HepG2 (cell line): ENCODE data around the gene PTGDS. TPM values are rescaled to one million over a fixed set of nuclear protein-coding genes. Genes with fewer than 3 reads are reported as not detected.

Source experiments
- CBX5 ChIP-seq: sonication (generic); formaldehyde crosslinking; IDR thresholded peaks from 2 replicates; pipeline ENCODE4 v1.4.0; 2020; ENCODE audit warnings: missing genetic modification reagents, borderline replicate concordance
- NAIF1 ChIP-seq: sonication (generic); formaldehyde crosslinking; IDR thresholded peaks from 2 replicates; pipeline ENCODE4 v1.5.0; 2020; ENCODE audit warnings: mild to moderate bottlenecking, missing genetic modification reagents, borderline replicate concordance
- ZMYM3 ChIP-seq: sonication (generic); formaldehyde crosslinking; IDR thresholded peaks from 2 replicates; pipeline ENCODE4 v1.5.1; 2020; ENCODE audit warnings: mild to moderate bottlenecking, missing genetic modification reagents
- ZNF205 ChIP-seq: IDR thresholded peaks from 2 replicates; pipeline ENCODE4 v1.6.1; 2018; ENCODE audit warnings: missing biosample characterization, missing genetic modification reagents
- ZNF468 ChIP-seq: sonication (generic); formaldehyde crosslinking; IDR thresholded peaks from 2 replicates; pipeline ENCODE4 v1.8.0; 2022; ENCODE audit warnings: mild to moderate bottlenecking, moderate library complexity, missing genetic modification reagents
- ZNF558 ChIP-seq: sonication (generic); formaldehyde crosslinking; IDR thresholded peaks from 2 replicates; pipeline ENCODE4 v1.9.0; 2022; ENCODE audit warnings: mild to moderate bottlenecking, missing genetic modification reagents, borderline replicate concordance
- ZNF564 ChIP-seq: sonication (generic); formaldehyde crosslinking; IDR thresholded peaks from 2 replicates; pipeline ENCODE4 v1.8.1; 2023; ENCODE audit warnings: mild to moderate bottlenecking, missing genetic modification reagents
- ZNF792 ChIP-seq: IDR thresholded peaks from 2 replicates; pipeline ENCODE4 v1.6.1; 2016
- polyA plus RNA-seq, 8 experiments: library from polyadenylated mRNA; depleted of rRNA in 3 of 8; stranded (reverse) in 7 of 8; unstranded in 1 of 8; fragments of >200 nt; fragmentation: Illumina TruSeq in 4 of 8; extraction: Trizol in 4 of 8; gene quantifications; 2 replicates each; pipeline versions ENCODE4 v1.2.1 to v1.2.3, GENCODE V29; 2011 to 2016; ENCODE audit warnings: low read depth in 4 of 8, missing spikeins in 1 of 8, mixed read lengths in 1 of 8; ENCODE audit not compliant: insufficient read depth in 1 of 8
- total RNA-seq, 5 experiments: library from RNA; depleted of rRNA; stranded (reverse); fragments of >200 nt; fragmentation: Illumina TruSeq; extraction: Trizol; gene quantifications; 2 replicates each; pipeline ENCODE4 v1.2.3, GENCODE V29; 2016; ENCODE audit warnings: low read depth in 1 of 5
- TF ChIP-seq, protein P1 (sequence below): sonication (generic); formaldehyde crosslinking; IDR thresholded peaks from 2 replicates; pipeline ENCODE4 v1.4.0; 2020; ENCODE audit warnings: missing genetic modification reagents, borderline replicate concordance
- TF ChIP-seq, protein P2 (sequence below): sonication (generic); formaldehyde crosslinking; IDR thresholded peaks from 2 replicates; pipeline ENCODE4 v1.8.1; 2022; ENCODE audit warnings: low read depth, mild to moderate bottlenecking, missing genetic modification reagents
- TF ChIP-seq, protein P3 (sequence below): sonication (generic); formaldehyde crosslinking; IDR thresholded peaks from 2 replicates; pipeline ENCODE4 v1.5.1; 2020; ENCODE audit warnings: missing genetic modification reagents, mild to moderate bottlenecking, borderline replicate concordance
- TF ChIP-seq, protein P4 (sequence below): sonication (generic); formaldehyde crosslinking; IDR thresholded peaks from 2 replicates; pipeline ENCODE4 v1.5.0; 2020; ENCODE audit warnings: missing genetic modification reagents

Gene PTGDS
- total and polyA plus RNA-seq, 2 of the 13 experiments (the other 11 are each of a cell fraction or from before 2014, with no cell fraction given): 0.33 to 0.50 TPM

DNA sequence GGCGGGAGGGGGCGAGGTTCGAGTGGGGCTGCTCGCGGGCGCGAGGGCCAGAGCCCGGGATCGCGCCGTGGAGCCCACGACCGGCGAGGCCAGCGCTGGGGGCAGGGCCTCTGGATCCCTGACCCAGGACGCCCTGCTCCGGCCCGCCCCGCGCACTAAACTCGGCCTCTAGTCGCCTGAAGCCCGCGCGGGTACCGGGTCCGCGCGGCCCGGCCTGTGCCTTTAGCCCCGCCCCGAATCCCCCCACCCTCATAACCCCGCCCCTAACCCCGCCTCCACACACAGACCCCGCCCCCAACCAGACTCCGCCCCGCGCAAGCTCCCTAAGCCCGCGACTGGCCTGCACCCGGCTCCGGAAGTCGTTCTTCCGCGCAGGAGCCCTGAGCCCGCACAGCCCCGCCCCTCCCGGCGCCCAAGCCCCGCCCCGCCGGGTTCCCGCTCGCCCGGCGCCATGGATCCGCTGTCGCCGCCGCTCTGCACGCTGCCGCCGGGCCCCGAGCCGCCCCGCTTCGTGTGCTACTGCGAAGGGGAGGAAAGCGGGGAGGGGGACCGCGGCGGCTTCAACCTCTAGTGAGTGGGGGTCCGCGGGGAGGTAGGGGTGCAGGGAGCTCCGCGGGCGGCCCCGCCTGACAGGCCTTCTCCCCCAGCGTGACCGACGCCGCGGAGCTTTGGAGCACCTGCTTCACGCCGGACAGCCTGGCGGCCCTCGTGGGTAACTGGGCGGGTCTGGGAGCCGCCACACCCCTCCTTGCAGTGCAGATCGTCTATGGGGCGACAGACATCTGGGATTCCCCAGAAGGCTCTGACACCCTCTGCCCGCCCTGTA, 14.9 kb downstream of the PTGDS start, which contains the start of gene PAXX (continued):
- TF ChIP-seq, protein P1, sequence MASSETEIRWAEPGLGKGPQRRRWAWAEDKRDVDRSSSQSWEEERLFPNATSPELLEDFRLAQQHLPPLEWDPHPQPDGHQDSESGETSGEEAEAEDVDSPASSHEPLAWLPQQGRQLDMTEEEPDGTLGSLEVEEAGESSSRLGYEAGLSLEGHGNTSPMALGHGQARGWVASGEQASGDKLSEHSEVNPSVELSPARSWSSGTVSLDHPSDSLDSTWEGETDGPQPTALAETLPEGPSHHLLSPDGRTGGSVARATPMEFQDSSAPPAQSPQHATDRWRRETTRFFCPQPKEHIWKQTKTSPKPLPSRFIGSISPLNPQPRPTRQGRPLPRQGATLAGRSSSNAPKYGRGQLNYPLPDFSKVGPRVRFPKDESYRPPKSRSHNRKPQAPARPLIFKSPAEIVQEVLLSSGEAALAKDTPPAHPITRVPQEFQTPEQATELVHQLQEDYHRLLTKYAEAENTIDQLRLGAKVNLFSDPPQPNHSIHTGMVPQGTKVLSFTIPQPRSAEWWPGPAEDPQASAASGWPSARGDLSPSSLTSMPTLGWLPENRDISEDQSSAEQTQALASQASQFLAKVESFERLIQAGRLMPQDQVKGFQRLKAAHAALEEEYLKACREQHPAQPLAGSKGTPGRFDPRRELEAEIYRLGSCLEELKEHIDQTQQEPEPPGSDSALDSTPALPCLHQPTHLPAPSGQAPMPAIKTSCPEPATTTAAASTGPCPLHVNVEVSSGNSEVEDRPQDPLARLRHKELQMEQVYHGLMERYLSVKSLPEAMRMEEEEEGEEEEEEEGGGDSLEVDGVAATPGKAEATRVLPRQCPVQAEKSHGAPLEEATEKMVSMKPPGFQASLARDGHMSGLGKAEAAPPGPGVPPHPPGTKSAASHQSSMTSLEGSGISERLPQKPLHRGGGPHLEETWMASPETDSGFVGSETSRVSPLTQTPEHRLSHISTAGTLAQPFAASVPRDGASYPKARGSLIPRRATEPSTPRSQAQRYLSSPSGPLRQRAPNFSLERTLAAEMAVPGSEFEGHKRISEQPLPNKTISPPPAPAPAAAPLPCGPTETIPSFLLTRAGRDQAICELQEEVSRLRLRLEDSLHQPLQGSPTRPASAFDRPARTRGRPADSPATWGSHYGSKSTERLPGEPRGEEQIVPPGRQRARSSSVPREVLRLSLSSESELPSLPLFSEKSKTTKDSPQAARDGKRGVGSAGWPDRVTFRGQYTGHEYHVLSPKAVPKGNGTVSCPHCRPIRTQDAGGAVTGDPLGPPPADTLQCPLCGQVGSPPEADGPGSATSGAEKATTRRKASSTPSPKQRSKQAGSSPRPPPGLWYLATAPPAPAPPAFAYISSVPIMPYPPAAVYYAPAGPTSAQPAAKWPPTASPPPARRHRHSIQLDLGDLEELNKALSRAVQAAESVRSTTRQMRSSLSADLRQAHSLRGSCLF (CRISPR knock-in tag): no peak
- TF ChIP-seq ZNF558 (CRISPR knock-in tag) (peak; percentile 55; the same call in 1 of the 2 replicates), ZNF205 (CRISPR knock-in tag) (0 out of 2 replicates have a peak, but pooled peaks have one; percentile 35), ZMYM3 (CRISPR knock-in tag) (no peak), ZNF564 (0 out of 2 replicates have a peak, but pooled peaks have one; percentile 24), NAIF1 (CRISPR knock-in tag) (no peak), ZNF792 (CRISPR knock-in tag) (no peak), ZNF468 (CRISPR knock-in tag) (0 out of 2 replicates have a peak, but pooled peaks have one; percentile 33), CBX5 (CRISPR knock-in tag) (no peak)
- TF ChIP-seq, protein P2, sequence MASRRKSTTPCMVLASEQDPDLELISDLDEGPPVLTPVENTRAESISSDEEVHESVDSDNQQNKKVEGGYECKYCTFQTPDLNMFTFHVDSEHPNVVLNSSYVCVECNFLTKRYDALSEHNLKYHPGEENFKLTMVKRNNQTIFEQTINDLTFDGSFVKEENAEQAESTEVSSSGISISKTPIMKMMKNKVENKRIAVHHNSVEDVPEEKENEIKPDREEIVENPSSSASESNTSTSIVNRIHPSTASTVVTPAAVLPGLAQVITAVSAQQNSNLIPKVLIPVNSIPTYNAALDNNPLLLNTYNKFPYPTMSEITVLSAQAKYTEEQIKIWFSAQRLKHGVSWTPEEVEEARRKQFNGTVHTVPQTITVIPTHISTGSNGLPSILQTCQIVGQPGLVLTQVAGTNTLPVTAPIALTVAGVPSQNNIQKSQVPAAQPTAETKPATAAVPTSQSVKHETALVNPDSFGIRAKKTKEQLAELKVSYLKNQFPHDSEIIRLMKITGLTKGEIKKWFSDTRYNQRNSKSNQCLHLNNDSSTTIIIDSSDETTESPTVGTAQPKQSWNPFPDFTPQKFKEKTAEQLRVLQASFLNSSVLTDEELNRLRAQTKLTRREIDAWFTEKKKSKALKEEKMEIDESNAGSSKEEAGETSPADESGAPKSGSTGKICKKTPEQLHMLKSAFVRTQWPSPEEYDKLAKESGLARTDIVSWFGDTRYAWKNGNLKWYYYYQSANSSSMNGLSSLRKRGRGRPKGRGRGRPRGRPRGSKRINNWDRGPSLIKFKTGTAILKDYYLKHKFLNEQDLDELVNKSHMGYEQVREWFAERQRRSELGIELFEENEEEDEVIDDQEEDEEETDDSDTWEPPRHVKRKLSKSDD (CRISPR knock-in tag): 0 out of 2 replicates have a peak, but pooled peaks have one; percentile 29
- TF ChIP-seq, protein P3, sequence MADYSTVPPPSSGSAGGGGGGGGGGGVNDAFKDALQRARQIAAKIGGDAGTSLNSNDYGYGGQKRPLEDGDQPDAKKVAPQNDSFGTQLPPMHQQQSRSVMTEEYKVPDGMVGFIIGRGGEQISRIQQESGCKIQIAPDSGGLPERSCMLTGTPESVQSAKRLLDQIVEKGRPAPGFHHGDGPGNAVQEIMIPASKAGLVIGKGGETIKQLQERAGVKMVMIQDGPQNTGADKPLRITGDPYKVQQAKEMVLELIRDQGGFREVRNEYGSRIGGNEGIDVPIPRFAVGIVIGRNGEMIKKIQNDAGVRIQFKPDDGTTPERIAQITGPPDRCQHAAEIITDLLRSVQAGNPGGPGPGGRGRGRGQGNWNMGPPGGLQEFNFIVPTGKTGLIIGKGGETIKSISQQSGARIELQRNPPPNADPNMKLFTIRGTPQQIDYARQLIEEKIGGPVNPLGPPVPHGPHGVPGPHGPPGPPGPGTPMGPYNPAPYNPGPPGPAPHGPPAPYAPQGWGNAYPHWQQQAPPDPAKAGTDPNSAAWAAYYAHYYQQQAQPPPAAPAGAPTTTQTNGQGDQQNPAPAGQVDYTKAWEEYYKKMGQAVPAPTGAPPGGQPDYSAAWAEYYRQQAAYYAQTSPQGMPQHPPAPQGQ (CRISPR knock-in tag): no peak
- TF ChIP-seq, protein P4, sequence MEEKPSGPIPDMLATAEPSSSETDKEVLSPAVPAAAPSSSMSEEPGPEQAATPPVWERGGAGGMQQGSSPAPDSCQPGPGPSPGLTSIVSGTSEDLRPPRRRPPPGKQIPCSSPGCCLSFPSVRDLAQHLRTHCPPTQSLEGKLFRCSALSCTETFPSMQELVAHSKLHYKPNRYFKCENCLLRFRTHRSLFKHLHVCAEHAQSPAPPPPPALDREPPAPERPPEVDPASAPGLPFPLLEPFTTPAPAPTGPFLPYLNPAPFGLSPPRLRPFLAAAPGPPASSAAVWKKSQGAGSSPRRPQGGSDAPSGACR (CRISPR knock-in tag): no peak
